Right lung (tissue), 10 donors: ENCODE measurements around the gene MTOR. TPM values are rescaled to one million over a fixed set of nuclear protein-coding genes. Genes with fewer than 3 reads are reported as not detected.
A peak's percentile ranks its signal among the peaks of the same experiment; 100 is the strongest.
"Not testable (repeated sequence)": the region's sequence is repeated elsewhere in the genome, so short reads cannot be mapped to it uniquely, and the experiment has no call there.

Experiments
- DNase-seq, 2 donors: peaks; one replicate each; pipeline ENCODE4 v3.0.0-alpha.2; 2013
- long read RNA-seq, 8 donors: transcript quantifications; one replicate each; lab custom pipeline, GENCODE V29; 2026
- polyA plus RNA-seq, 5 donors: library from polyadenylated mRNA; unstranded; fragments of 120-200 nt; gene quantifications; one replicate each; pipeline versions ENCODE4 v1.2.1 to v1.2.3, GENCODE V29; 2013; ENCODE audit warnings: inconsistent platforms in 1 of 5, low replicate concordance in 1 of 5; ENCODE audit not compliant: insufficient read length in 5 of 5, insufficient read depth in 1 of 5

Gene MTOR
- polyA plus RNA-seq = 10 to 100 TPM; 33.4 to 41.7 (median 35.4) TPM
- long read RNA-seq, donor 1, full-length matches to known transcripts = 1 of 1 reads
- long read RNA-seq, donor 1, partial matches to known transcripts = 0 of 1 reads
- long read RNA-seq, donor 1, other reads (novel, unspliced or antisense) = 0 of 1 reads
- long read RNA-seq, donor 2 = 0 reads
- long read RNA-seq, donor 3, partial matches to known transcripts = 5 of 6 reads
- long read RNA-seq, donor 3, other reads (novel, unspliced or antisense) = 0 of 6 reads
- long read RNA-seq, donor 4 = 0 reads
- long read RNA-seq, donor 5, full-length matches to known transcripts = 1 of 6 reads
- long read RNA-seq, donor 5, partial matches to known transcripts = 5 of 6 reads
- long read RNA-seq, donor 5, other reads (novel, unspliced or antisense) = 0 of 6 reads
- long read RNA-seq, donor 6 = 0 reads
- long read RNA-seq, donor 7, partial matches to known transcripts = 5 of 5 reads
- long read RNA-seq, donor 7, other reads (novel, unspliced or antisense) = 0 of 5 reads
- long read RNA-seq, donor 8 = 0 reads

DNA sequence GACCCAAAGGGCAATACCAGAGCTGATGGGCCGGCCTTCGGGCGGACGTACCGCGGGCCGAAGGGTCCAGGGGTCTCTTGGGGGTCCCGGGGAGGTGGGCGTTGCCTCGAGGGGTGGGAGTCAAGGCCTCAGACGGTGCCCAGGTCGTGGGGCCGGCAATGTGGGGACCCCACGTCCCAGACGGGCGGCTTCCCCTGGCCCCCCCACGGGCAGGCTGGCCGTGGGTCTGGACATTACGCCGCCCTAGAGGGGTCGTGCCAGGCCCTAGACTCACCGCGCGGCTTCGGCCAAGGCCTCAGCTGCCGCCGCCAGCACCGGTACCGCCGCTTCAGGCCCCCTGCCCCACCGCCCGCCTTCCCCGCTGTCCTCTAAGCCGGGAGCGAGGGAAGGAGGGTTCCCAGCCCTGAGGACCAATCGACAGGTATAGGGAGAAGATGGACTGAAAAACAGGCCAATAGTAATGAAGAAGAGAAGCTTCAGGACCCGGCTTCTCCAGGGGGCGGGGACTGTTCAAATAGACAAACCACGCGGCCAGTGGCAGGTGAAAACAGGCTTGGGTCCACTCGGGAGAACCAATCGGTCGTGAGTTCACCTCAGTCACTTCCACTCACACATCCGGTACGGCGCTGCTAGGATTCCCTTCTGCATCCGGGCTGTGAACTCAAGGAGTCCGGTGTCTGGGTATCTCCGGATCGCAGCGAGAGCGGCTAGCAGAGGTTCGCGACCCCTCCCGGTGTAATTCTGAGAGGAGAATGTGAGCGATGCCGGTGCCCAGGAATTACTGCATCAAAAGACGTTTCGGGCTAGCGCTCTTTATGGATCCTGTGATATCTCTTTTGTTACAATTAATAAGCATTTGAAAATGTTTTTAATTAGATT, at the start of gene MTOR:
MTOR (minus strand) TSS at position 381 of the 879 bp plus-strand sequence. CDS start 3,142 bp downstream, outside the sequence.
- peak; percentile 98 to 99 for DNase-seq

DNA sequence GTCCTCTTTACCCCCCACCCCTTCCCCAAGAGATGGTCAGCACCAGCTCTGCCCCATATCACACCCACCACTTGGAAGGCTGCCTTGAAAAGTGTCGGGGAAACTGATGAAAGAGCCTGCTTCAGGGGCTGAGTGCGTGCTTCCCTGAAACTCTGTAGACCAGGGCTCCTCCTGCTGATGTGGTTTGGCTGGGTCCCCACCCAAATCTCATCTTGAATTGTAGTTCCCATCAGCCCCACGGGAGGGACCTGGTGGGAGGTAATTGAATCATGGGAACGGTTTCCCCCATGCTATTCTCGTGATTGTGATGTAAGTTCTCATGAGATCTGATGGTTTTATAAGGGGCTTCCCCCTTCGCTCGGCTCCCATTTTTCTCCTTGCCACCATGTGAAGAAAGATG, 47.0 kb upstream of the MTOR start:
- no peak for DNase-seq

DNA sequence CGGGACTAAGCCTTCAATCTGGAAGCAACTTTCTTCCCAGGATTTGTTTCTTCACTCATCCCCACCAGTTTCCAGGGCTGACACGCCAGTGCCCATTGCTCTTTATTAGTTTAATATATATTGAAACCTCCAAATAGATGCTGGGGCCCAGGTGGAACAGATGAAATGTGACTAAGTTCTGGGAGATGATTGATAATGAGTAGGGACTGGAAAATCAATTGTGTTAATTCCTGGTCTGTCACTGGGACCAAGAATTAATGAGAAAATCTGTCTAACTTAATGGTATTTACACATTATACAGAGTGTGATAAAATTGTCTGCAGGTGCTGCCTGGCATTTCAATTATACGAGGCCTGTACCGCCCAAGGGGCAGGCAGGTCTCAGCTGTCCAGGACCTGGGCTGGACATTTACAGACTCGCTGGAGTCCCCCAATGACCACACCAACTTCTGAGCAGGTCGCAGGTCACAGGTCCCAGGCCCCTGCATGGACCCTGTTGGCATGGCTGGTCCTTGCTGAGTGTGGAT, 46.4 kb upstream of the MTOR start:
- DNase-seq = no peak

DNA sequence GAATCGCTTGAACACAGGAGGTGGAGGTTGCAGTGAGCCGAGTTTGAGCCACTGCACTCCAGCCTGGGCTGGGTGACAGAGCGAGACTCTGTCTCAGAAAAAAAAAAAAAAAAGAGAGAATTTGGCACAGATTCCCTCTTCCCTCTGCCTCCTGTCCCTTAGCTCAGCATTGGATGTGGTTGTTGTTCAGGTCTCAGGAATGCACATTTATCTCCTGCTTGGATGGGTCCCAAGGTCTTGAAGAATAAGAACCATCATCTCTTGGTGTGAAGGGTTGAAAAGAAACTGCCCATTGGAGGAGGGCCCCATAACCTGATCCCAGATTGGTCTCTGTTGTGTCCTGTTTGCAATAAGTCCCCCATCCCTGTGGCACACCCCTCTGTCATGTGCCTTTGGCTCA, 45.5 kb upstream of the MTOR start:
- DNase-seq = no peak

DNA sequence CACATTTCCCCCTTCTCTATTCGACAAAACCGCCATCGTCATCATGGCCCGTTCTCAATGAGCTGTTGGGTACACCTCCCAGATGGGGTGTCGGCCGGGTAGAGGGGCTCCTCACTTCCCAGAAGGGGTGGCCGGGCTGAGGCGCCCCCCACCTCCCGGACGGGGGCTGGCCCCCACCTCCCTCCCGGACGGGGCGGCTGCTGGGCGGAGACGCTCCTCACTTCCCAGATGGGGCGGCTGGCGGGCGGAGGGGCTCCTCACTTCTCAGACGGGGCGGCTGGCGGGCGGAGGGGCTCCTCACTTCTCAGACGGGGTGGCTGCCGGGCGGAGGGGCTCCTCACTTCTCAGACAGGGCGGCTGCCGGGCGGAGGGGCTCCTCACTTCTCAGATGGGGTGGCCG, 43.2 kb upstream of the MTOR start:
- not testable (repeated sequence) for DNase-seq

DNA sequence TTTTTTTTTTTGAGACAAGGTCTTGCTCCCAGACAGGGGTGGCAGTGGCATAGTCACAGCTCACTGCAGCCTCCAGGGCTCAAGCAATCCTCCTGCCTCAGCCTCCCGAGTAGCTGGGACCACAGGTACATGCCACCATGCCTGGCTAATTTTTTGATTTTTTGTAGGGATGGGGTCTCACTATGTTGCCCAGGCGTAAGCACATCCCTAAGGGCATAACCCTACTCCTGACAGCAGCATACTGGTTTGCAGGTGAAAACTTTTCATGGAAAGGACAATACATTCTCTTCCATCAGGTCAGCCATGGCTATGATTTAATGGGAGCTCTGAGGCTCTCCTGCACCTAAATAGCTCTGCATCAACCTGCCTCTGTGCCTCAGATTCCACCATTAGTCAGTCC, 40.0 kb upstream of the MTOR start:
- DNase-seq = no peak

DNA sequence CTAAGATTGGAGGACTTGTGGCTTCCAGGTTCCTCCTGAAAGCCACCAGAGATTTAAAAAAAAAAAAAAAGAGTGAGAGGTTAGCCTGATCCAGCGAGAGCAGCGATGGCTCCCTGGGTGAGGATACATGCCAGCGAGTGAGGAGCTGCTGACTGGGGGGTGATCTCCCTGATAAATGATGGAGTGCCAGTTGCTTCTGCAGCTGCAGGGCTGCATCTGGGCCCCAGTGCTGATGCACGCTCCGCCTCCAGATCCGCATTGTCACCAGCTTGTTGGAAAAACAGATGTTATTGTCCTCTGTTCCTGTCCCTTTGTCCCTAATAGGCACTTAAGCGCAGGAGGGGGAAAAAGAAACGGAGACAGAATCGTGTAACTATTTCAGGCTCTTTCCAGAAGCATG, 39.2 kb upstream of the MTOR start:
- DNase-seq = no peak

DNA sequence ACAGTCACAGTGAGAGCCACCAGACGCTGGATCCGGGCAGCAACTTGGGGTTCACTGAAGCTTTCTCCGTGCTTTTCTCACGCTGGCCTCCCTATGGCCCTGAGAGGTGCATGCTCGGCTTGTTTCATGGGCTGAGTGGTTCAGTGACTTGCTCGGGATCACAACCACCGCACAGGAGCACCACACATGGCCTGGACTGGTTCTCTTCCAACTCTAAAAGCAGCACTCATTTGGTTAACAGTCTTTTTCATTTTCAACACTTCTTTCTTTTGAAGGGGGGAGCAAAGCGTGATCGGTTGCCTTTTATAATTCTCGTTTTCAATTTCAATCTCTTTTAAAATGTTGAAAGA, 36.8 kb upstream of the MTOR start:
- no peak for DNase-seq

DNA sequence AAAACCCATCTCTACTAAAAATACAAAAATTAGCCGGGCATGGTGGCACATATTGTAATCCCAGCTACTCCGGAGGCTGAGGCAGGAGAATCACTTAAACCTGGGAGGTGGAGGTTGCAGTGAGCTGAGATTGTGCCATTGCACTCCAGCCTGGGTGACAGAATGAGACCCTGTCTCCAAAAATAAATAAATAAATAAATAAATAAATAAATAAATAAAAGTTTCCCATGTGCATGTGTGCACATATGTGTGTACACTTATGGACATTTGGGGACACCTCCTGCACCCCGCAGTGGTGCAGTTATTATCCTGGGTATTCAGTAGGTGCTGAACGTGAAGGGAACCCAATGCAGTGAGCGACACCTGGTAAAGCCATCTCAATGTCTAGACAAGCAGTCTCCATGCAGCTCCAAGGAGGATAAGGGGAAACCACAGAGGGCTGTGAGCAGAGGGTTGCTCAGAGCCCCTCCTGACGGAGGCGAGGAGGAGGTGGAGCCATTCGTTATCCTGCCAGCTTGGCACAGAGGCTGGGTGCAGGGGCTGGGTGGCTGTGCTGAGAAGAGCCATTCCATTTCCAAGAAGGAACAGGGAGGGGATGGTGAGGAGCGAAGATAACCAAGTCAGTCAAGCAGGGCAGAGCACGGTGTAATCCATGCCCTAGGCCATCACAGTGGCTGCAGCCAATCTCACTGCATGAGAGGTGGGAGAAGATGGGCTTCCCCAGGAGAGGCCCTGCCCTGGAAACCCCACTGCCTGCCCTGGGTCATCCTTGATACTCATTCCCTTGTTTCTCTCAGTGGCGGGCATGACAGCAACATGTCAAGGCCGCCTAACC, 36.3 kb upstream of the MTOR start:
- DNase-seq = no peak

DNA sequence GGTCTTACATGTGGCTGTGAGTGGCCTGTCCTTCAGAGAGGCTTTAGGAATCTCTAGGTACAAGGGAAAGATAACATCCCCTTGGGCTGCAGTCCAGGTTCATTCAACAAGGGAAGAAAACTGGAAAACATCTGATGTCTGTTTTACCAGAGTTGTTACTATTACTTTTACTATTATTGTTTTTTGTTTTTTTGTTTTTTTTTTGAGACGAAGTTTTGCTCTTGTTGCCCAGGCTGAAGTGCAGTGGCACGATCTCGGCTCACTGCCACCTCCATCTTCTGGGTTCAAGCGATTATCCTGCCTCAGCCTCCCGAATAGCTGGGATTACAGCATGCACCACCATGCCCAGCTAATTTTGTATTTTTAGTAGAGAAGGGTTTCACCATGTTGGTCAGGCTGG, 35.4 kb upstream of the MTOR start:
- not testable (repeated sequence) for DNase-seq

DNA sequence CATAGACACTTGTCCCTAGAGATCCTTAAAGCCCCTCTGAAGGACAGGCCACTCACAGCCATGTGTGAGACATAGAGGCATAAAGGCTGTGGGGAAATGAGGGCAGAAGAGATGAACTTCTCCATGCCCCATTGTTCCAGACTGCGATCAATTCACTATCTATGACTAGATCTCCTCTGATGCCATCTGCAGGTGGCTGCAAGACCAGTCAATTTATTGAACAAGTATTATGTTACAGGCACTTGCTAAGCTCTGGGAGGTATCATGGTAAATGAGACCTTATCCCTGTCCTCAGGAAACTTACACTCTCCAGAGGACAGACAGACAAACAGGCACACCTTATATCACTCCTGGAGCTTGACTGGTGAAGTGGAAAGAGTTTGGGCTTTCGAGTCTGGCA, 33.6 kb upstream of the MTOR start:
- DNase-seq = no peak

DNA sequence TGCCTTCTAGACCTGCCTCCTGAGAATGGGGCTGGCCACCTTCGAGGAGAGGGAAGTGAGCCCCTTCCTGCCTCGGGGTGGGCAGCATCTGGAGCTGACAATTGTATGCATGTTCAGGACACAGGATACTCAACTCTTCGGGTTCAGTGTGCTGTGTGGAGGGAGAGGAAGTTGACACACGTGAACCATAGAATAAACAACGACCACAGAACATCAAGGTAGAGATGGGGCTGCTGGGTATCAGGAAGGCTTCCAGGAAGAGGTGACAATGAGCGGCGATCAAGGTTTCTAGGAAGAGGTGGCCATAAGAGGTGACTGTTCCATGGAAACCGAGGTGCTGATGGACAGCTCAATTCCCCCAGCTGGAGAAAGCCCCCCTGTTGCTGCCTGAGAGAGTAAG, 32.6 kb upstream of the MTOR start:
- DNase-seq = no peak

DNA sequence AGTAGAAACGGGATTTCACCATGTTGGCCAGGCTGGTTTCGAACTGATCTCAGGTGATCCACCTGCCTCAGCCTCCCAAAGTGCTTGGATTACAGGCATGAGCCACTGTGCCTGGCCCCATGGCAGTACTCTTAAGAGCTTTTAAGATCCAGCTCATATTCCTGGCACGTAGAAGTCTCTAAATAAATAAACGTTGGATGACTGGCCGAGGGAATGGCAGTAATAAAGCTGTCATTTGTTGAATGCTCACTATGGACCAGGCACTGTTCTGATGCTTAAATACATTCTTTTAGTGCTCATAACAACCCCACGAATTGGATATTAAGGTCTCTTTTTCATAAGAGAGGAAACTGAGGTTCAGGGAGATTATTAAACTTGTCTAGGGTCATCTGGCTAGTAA, 31.5 kb upstream of the MTOR start:
- no peak for DNase-seq

DNA sequence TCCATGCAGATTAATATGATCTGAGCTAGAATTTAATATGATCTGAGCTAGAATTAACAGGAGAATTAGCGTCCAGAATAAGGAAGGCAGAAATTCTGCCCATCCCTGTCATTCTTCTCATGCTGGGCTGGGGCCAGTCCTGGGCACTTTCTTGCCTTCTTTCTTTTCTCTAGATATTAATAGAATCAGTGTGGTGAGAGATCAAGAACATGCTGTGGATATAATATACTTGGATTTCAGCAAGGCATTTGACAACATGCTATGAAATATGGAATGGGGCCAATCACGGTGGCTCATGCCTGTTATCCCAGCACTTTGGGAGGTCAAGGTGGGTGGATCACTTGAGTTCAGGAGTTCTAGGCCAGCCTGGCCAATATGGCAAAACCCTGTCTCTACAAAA, 28.7 kb upstream of the MTOR start:
- DNase-seq = no peak

DNA sequence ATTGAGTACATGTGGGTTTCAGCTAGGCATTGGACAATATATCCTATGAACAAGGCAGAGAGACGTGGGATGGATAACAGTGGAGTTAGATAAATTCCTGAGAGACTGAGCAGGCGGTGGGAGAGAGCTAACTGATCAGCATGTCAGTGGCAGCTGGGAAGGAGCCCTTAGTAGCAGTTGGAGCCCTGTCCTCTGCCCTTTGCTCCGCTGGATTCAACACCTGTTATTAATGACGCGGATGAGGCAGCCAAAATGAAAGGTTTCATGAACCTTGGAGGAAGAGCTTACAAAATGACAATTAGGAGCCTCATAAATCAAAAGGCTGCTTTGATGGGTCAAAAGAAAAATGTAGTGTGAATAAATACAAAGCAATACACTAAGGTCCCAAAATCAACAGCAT, 26.7 kb upstream of the MTOR start:
- no peak for DNase-seq

DNA sequence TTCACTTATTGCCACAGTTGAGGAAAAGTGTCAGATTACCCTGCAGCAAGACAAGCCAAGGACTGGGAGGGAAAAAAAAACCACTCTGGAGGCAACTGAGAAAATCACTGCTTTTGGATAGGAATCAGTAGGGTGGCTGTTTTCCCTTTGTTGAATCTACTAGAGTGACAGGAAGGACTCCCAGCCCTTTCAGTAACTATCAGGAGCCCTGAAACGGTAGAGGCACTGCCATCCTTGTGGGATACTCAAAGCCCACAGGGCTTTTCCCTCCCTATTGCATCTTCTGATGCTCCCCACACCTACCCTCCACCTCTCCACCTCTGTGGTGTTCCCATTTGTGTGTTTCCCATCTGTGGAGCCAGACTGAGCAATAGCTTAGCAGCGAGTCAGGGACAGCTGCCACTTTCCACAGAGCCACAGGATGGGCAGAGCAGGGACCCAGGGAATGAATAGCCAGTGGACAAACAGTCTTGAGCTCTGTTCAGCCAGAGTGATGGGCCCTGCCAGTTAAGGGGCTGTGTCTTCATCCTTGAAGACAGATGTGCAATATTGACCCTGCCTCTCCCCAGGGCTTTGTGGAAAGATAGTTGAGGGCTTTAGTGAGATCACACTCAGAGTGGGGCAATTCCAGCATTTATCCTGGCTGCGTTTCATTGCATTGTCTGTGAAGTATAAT, 24.5 kb upstream of the MTOR start:
- DNase-seq = no peak

DNA sequence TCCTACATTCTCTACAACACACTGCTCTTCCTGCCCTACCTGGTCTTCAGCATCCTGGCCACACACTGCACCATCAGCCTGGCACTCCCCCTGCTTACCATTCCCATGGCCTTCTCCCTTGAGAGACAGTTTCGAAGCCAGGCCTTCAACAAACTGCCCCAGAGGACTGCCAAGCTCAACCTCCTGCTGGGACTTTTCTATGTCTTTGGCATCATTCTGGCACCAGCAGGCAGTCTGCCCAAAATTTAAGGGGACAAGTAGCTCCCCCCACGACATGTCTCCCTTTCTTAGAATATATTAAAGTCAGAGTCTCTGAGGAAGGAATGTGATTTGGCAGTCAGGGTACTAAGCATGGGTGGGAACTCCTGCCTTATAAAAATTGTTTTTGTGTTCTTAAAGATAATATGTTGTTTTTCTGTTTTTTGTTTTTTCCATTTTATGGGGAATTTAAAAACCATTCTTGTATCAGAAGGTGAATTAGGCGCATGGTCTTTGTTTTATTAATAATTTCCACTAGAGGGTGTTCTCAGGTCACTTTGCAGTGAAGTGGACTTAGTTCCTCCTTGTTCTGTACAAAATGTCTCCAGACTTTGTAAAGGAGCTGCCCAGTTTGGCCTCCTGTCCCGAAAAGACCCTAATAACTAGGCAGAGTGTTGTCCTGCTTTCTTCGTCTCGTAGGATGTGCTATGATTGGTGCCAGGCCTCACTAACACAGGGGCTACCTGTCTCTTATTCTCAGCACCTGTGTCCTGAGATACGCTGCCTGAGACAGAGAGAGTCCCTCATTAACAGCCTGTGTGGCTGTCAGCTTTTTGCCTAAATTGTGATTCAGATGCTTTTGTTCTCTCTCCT, 23.8 kb upstream of the MTOR start:
- no peak for DNase-seq

DNA sequence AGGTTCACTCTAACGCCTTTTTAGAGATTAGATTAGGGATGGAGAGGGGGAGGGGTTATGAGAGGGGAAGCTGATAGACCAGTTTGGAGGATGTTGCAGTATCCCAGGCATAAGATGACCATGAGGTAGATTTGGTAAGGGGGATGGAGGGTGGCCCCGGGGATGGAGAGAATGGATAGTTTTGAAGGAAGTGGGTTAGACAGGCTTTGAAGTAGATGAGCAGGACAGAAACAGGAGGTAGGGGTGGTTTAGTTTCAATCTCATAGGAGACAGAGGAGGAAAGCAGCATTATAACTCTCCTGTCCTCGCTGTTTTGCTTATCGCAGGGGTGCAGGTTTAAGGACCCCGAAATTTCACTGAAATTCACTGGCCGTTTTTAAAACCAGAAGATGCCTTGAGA, 22.4 kb upstream of the MTOR start:
- DNase-seq = no peak

DNA sequence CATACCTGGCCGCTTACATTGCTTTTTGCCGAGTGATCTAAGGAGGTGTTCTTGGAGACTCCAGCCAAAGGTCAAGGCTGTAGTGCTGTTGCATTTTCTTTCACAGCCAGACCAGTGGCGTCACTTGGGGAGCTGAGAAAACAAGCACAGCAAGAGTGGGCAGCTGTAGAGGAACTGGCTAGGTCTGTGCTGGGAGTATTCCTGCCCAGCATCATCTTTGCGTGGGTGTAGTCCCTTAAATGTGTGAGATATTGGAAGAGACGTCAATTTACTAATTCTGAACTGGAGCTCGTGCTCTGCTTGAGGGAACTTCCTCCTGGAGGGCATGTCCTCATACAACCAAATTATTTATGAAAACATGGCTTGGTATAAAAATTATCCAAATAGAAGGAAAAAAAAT, 20.8 kb upstream of the MTOR start:
- DNase-seq = no peak
